Activated CD4-positive, alpha-beta memory T cell treated with anti-CD3 and anti-CD28 coated beads for 36 hours (primary cell): ENCODE data around the gene KIF17. TPM values are rescaled to one million over a fixed set of nuclear protein-coding genes. Genes with fewer than 3 reads are reported as not detected.

ENCODE experiments used
- CTCF ChIA-PET: fragments of 350-600 bp; sonication (Branson Sonifier 250); formaldehyde crosslinking; loops from one replicate; lab custom pipeline; 2021; ENCODE audit warnings: antibody characterized with exemption, inconsistent platforms; lab: Charles Lee
- POLR2A ChIA-PET: fragments of 350-600 bp; sonication (Branson Sonifier 250); formaldehyde crosslinking; loops from one replicate; lab custom pipeline; 2021; ENCODE audit warnings: antibody characterized with exemption; lab: Charles Lee
- DNase-seq: peaks from one replicate; pipeline ENCODE4 v3.0.0-alpha.2; 2020
- H3K27ac Mint-ChIP-seq: one replicate; pipeline ENCODE4 v1.8.0; 2021; ENCODE audit warnings: mixed read lengths
- H3K27me3 Mint-ChIP-seq: one replicate; pipeline ENCODE4 v1.8.0; 2021; ENCODE audit warnings: mixed read lengths
- H3K36me3 Mint-ChIP-seq: one replicate; pipeline ENCODE4 v1.8.0; 2021; ENCODE audit warnings: mixed read lengths
- H3K4me1 Mint-ChIP-seq: one replicate; pipeline ENCODE4 v1.8.0; 2021; ENCODE audit warnings: low read depth, mixed read lengths
- H3K4me3 Mint-ChIP-seq: one replicate; pipeline ENCODE4 v1.8.0; 2021; ENCODE audit warnings: mild to moderate bottlenecking, mixed read lengths
- H3K9me3 Mint-ChIP-seq: one replicate; pipeline ENCODE4 v1.8.0; 2021; ENCODE audit warnings: mixed read lengths
- intact Hi-C: fragments of 100-400 bp; cut with micrococcal nuclease; formaldehyde crosslinking; loops from one replicate; pipeline ENCODE4 v1.15.1; 2023
- total RNA-seq, 2 experiments: library from RNA; stranded (reverse); gene quantifications; one replicate each; pipeline ENCODE4 v1.2.3, GENCODE V29; 2021

KIF17 gene
- total RNA-seq = not detected

DNA sequence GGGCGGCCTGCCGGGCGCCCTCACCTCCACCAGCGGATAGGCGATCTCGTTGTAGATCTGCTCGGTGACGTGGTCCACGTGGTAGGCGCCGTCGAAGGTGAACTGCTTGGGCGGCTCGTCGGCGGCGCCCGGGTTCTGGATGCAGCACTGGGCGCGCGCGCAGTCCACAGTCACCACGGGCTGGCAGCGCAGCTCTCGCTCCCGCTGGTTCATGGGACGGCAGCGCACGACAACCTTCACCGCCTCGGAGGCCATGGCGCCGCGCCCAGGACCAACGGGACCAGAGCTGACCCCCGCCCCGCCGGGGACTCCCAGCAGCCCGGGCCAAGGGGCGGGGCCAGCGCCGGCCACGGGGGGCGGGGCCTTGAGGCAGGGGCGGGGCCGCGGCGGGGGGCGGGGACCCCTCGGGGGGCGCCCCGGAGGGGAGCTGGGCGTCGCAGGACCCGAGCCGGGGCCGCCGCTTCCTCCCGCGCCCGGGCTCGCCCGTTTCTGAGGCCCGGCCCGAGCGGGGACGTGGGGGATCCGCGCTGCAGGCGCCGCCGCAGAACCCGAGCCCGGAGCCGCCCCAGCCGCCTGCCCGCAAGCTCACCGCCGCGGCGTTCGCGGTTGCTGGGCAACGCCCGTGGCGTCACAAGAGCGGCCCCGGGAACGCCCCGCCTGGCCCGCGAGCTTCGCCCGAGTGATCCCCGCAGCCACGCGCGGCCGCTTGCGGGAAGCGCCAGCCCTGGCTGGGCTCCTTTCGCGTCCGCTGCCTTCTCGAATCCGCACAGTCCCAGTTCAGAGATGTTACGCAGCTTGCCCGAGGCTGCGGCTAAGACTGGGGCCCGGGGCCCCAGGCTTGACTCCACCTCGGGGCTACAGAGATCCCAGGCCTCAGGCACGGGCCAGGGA is at the start of gene KIF17:
TSS of gene KIF17 (minus strand) at position 556 of the 891 bp plus-strand sequence. CDS start at position 255, 301 bp downstream.
- ChIA-PET CTCF (interaction anchor here (0.7 to 1.7 kb wide), 4 partner anchors 21 to 820 kb away, joined by 3 to 6 read pairs (median 3); no protein-coding TSS in a partner anchor), POLR2A (interaction anchor here (1.0 kb wide), 1 partner anchor 16 kb away, joined by 3 read pairs; no protein-coding TSS in a partner anchor)
- intact Hi-C loops = loop anchor here (10.0 kb wide), 1 partner anchor 457 kb away; the partner anchor contains the start of gene EIF4G3
- peak; percentile 73 for DNase-seq
- Mint-ChIP-seq H3K4me3 (peak within 1 kb of the TSS; percentile 39), H3K36me3 (no peaks in the 10 kb centered on the region), H3K4me1 (peaks cover 6% of the 10 kb centered on the region), H3K27me3 (peaks cover 22% of the 10 kb centered on the region), H3K27ac (no peak within 1 kb of the TSS), H3K9me3 (no peaks in the 10 kb centered on the region)

DNA sequence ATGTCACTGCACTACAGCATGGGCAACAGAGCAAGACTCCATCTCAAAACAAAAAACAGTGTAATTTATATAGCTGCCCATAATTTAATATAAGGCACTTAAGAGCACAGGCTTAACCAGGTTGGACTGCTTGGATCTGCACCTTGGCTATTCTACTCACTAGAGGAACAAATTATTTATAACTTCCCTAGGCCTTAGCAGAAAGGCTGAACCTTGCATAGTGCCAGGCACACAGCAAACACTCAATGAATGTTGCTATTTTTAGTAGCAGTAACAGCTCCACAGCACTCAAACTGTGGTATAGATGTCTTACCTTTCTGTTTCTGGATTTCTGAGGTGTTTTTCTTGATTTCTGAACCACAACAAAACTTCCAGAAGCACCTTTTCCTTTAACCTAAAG is 49.5 kb upstream of the KIF17 start:
- intact Hi-C loops = no loop called here
- Mint-ChIP-seq H3K27ac (no peak overlapping the region), H3K4me1 (no peaks in the 10 kb centered on the region), H3K27me3 (no peaks in the 10 kb centered on the region), H3K9me3 (no peaks in the 10 kb centered on the region), H3K4me3 (no peak overlapping the region), H3K36me3 (peaks cover 44% of the 10 kb centered on the region)
- CTCF ChIA-PET = interaction anchor here (0.8 kb wide), 1 partner anchor 742 kb away, joined by 3 read pairs; the partner anchor contains the start of gene ALPL
- POLR2A ChIA-PET = interaction anchor here (0.7 kb wide), 1 partner anchor 293 kb away, joined by 3 read pairs; no protein-coding TSS in a partner anchor
- no peak for DNase-seq

DNA sequence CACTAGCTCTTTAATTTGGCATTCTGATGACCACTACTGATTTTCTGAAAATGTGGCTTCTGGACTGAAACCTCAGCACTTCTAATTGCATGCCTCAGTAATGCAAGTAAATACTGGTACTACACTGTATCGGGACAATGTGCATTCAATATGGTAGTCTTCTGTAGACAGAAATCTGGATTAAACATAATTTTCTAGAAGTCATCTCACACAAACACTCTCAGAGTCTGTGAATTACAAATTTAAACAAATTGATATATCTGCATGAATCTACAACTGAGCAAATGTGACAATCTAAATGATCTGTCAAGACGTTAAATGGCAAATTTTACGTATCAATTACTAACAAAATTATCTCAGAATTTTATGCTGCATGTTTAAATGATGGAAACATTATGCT is 45.6 kb upstream of the KIF17 start:
- H3K27me3 Mint-ChIP-seq = no peaks in the 10 kb centered on the region
- POLR2A ChIA-PET = no interaction called here
- H3K4me3 Mint-ChIP-seq = no peak overlapping the region
- no peaks in the 10 kb centered on the region for H3K9me3 Mint-ChIP-seq
- no peak overlapping the region for H3K27ac Mint-ChIP-seq
- peaks cover 46% of the 10 kb centered on the region for H3K36me3 Mint-ChIP-seq
- CTCF ChIA-PET = no interaction called here
- no peaks in the 10 kb centered on the region for H3K4me1 Mint-ChIP-seq
- intact Hi-C loops = no loop called here
- no peak for DNase-seq

DNA sequence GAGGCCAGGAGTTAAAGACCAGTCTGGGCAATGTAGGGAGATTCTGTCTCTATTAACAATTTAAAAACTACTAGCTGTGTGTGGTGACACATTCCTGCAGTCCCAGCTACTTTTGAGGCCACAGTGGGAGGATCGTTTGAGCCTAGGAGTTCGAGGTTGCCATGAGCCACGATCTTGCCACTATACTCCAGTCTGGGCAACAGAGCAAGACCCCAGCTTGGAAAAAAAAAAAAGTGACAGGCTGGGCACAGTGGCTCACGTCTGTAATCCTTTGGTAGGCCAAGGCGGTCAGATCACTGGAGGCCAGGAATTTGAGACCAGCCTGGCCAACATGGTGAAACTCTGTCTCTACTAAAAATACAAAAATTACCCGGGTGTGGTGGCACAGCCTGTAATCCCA is 42.5 kb upstream of the KIF17 start:
- CTCF ChIA-PET = interaction anchor here (0.7 kb wide), 1 partner anchor 435 kb away, joined by 3 read pairs; no protein-coding TSS in a partner anchor
- Mint-ChIP-seq H3K27ac (no peak overlapping the region), H3K36me3 (peaks cover 50% of the 10 kb centered on the region), H3K27me3 (no peaks in the 10 kb centered on the region), H3K4me1 (no peaks in the 10 kb centered on the region), H3K9me3 (no peaks in the 10 kb centered on the region), H3K4me3 (no peak overlapping the region)
- POLR2A ChIA-PET = no interaction called here
- intact Hi-C loops = no loop called here
- no peak for DNase-seq

DNA sequence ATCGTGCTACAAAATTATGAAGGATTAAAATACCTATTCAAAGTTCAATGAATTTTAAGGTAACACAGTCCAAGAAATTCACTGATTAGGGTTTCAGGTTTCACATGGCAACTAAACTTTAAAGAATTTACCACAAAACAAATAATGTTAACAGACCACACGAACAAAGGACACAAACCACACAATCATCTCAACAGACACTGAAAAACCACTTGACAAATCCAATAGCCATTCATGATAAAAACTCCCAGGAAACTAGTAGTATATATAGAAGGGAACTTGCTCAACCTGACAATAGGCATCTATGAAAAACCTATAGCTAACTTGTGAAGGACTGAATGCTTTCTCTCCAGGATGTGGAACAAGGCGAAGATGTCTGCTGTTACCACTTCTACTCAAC is 35.8 kb upstream of the KIF17 start:
- H3K36me3 Mint-ChIP-seq = peaks cover 35% of the 10 kb centered on the region
- intact Hi-C loops = no loop called here
- H3K27me3 Mint-ChIP-seq = no peaks in the 10 kb centered on the region
- no peaks in the 10 kb centered on the region for H3K4me1 Mint-ChIP-seq
- no peak overlapping the region for H3K27ac Mint-ChIP-seq
- H3K4me3 Mint-ChIP-seq = no peak overlapping the region
- no peak for DNase-seq
- POLR2A ChIA-PET = no interaction called here
- no peaks in the 10 kb centered on the region for H3K9me3 Mint-ChIP-seq
- CTCF ChIA-PET = no interaction called here

DNA sequence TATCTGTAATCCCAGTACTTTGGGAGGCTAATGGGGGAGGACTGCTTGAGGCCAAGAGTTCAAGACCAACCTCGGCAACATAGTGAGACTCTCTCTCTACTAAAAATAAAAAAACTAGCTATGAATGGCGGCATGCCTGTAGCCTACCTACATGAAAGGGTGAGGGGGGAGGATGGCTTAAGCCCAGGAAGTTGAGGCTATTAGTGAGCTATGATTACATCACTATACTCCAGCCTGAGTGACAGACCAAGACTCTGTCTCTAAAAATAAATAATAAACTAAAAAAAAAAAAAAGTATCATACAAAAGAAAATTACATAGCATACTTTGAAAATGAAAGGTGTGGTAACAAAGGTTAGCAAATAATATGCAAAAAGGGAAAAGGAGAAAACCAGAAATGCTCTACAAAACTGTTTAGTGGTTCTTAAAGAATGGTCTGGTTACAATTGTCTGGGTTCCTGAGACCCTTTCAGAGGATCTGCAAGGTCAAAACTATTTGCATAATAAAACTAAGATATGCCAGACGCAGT is 33.7 kb upstream of the KIF17 start:
- Mint-ChIP-seq H3K4me1 (no peaks in the 10 kb centered on the region), H3K9me3 (no peaks in the 10 kb centered on the region), H3K4me3 (no peak overlapping the region), H3K27me3 (no peaks in the 10 kb centered on the region), H3K36me3 (peaks cover 44% of the 10 kb centered on the region), H3K27ac (no peak overlapping the region)
- ChIA-PET POLR2A (interaction anchor here (0.7 kb wide), 1 partner anchor 60 kb away, joined by 6 read pairs; no protein-coding TSS in a partner anchor), CTCF (interaction anchor here (0.7 to 1.6 kb wide), 3 partner anchors 13 to 444 kb away, joined by 3 to 4 read pairs (median 3); no protein-coding TSS in a partner anchor)
- DNase-seq = no peak
- intact Hi-C loops = no loop called here

DNA sequence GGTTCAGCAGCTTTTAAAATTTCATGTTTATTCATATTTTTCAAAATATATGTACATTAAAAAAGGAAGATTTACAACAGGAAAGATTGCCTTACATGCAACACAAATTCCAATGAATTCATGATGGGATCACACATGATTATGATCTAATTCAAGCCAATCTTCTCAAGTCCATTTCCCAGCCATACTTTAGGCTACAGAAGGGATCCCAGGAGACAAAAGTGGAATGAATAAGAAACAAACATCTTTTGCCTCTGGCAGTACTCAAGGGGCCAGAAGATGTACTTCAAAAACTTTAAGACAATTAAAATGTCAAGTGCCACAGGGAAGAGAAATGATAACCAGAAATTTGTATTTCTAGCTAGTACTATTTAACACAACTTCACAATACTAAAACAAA is 24.9 kb upstream of the KIF17 start:
- H3K27ac Mint-ChIP-seq = no peak overlapping the region
- H3K4me3 Mint-ChIP-seq = no peak overlapping the region
- no peaks in the 10 kb centered on the region for H3K27me3 Mint-ChIP-seq
- ChIA-PET CTCF (no interaction called here), POLR2A (interaction anchor here (0.6 to 1.5 kb wide), 2 partner anchors 44 to 466 kb away, joined by 3 to 4 read pairs; partner anchors contain the start of gene HP1BP3)
- intact Hi-C loops = no loop called here
- H3K9me3 Mint-ChIP-seq = no peaks in the 10 kb centered on the region
- peaks cover 46% of the 10 kb centered on the region for H3K36me3 Mint-ChIP-seq
- no peak for DNase-seq
- no peaks in the 10 kb centered on the region for H3K4me1 Mint-ChIP-seq

DNA sequence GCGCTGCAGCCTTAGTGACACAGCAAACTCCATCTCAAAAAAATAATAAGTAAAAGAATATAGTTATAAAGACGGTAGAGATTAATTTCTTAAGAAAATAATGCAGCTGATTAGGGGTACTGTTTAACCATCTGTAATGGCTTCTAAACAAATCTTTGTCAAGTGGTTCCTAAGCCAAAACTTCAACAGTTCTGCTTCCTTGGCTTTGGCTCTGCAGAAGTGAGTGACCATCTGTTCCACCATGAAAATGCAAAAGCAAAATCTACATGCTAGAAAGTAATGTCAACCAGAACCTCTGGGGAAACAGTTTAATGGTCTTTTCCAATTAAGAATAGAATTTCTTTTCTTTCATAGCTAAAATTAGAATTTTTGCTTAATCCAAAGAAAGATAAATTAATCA is 23.0 kb upstream of the KIF17 start:
- Mint-ChIP-seq H3K4me3 (no peak overlapping the region), H3K4me1 (no peaks in the 10 kb centered on the region), H3K36me3 (peaks cover 46% of the 10 kb centered on the region), H3K27ac (no peak overlapping the region), H3K27me3 (no peaks in the 10 kb centered on the region), H3K9me3 (no peaks in the 10 kb centered on the region)
- ChIA-PET CTCF (interaction anchor here (1.6 kb wide), 1 partner anchor 44 kb away, joined by 5 read pairs; no protein-coding TSS in a partner anchor), POLR2A (no interaction called here)
- intact Hi-C loops = no loop called here
- no peak for DNase-seq

DNA sequence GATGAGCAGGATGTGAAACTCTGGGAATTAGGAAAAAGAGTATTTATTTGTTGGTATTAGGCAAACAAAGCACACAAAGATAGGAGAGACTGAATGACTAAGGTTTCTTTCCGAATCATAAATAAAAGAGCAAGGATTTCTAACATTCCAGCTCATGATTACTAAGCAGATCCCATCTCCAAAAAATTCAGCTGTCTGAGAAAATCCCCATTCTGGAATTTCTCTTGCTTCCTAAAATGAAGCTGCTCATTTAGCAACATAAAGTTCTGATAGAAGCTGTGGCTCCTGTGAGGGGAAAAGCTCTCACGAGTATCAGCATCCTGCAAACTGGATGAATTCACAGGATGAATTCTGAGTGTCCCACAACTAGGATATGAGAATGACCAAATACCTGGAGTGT is 21.4 kb upstream of the KIF17 start:
- no peak for DNase-seq
- intact Hi-C loops = no loop called here
- ChIA-PET CTCF (no interaction called here), POLR2A (no interaction called here)
- no peaks in the 10 kb centered on the region for H3K27me3 Mint-ChIP-seq
- H3K4me3 Mint-ChIP-seq = no peak overlapping the region
- H3K9me3 Mint-ChIP-seq = no peaks in the 10 kb centered on the region
- H3K36me3 Mint-ChIP-seq = peaks cover 32% of the 10 kb centered on the region
- H3K27ac Mint-ChIP-seq = no peak overlapping the region
- H3K4me1 Mint-ChIP-seq = no peaks in the 10 kb centered on the region

DNA sequence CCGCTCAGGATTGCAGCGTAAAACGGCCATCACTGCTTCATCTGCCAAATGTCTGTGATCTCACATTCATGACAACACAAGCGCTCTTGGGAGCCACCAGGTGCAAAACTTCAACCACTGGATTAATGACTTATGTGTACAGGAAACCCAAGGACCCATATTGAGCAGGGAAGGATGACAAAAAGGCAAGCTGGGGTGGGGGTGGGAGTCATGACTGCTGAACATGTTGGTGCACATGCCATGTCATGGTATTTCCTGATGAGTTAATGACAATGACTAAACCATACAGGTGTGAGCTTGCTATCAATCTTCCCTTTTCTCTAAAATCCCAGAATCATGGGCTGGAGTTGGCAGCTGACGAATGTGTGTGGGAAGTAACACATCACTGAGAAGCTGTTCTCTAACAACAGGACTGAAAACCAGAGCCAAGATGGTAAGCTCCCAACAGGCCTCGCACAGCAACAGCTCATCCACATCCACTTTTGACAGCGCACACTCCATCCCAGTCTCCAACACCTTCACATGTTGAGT is 17.8 kb upstream of the KIF17 start:
- Mint-ChIP-seq H3K27me3 (peaks cover 10% of the 10 kb centered on the region), H3K9me3 (no peaks in the 10 kb centered on the region), H3K36me3 (peaks cover 24% of the 10 kb centered on the region), H3K4me3 (no peak overlapping the region), H3K4me1 (peaks cover 16% of the 10 kb centered on the region), H3K27ac (no peak overlapping the region)
- intact Hi-C loops = no loop called here
- no peak for DNase-seq
- ChIA-PET POLR2A (no interaction called here), CTCF (interaction anchor here (1.3 kb wide), 1 partner anchor 39 kb away, joined by 4 read pairs; no protein-coding TSS in a partner anchor)

DNA sequence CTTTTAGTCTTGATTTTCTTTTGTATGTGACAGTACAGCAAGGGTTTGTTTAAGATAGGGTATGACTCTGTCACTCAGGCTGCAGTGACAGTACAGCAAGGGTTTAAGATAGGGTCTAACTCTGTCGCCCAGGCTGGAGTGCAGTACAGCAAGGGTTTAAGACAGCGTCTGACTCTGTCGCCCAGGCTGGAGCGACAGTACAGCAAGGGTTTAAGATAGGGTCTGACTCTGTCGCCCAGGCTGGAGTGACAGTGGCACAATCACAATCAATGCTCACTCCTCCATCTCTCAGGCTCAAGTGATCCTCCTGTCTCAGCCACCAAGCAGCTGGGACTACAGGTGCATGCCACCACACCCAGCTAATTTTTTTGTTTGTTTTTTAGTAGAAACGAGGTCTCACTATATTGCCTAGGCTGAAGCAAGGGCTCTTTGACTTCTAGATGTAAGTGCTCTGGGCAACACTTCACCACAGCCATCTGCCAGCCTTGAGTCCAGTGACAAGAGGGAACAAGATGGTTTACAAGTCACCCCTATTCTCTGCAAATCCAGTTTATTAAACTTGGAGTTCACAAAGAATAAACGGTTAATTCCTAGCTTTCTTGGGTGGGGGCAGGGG is 15.7 kb upstream of the KIF17 start:
- H3K36me3 Mint-ChIP-seq = peaks cover 18% of the 10 kb centered on the region
- intact Hi-C loops = loop anchor here (2.0 to 5.0 kb wide), 3 partner anchors 37 to 71 kb away; partner anchors contain the start of genes DDOST and HP1BP3
- DNase-seq = no peak
- peaks cover 19% of the 10 kb centered on the region for H3K27me3 Mint-ChIP-seq
- ChIA-PET CTCF (interaction anchor here (0.6 to 3.3 kb wide), 4 partner anchors 34 to 462 kb away, joined by 3 to 21 read pairs (median 3); no protein-coding TSS in a partner anchor), POLR2A (interaction anchor here (1.0 to 1.5 kb wide), 2 partner anchors 16 to 53 kb away, joined by 3 to 5 read pairs; partner anchors contain the start of genes HP1BP3 and KIF17)
- H3K27ac Mint-ChIP-seq = no peak overlapping the region
- peak overlapping the region; percentile 74 for H3K4me3 Mint-ChIP-seq
- H3K9me3 Mint-ChIP-seq = no peaks in the 10 kb centered on the region
- peaks cover 21% of the 10 kb centered on the region for H3K4me1 Mint-ChIP-seq
